Ascending aorta (tissue), 2 donors: ENCODE measurements around the gene MED27. TPM values are rescaled to one million over a fixed set of nuclear protein-coding genes. Genes with fewer than 3 reads are reported as not detected.
"Not testable (repeated sequence)": the region's sequence is repeated elsewhere in the genome, so short reads cannot be mapped to it uniquely, and the experiment has no call there.

Source experiments
- DNase-seq, 2 donors: peaks; one replicate each; pipeline ENCODE4 v3.0.0-alpha.2; 2019; ENCODE audit warnings: low spot score in 2 of 2
- H3K27ac ChIP-seq, 2 donors: fragments of 200-600 bp; sonication (generic); one replicate each; pipeline ENCODE4 v1.5.1; 2016 to 2017; ENCODE audit warnings: mild to moderate bottlenecking in 1 of 2
- H3K27me3 ChIP-seq: fragments of 200-600 bp; sonication (generic); one replicate; pipeline ENCODE4 v1.5.1; 2017
- H3K36me3 ChIP-seq, 2 donors: fragments of 200-600 bp; sonication (generic); one replicate each; pipeline ENCODE4 v1.5.1; 2016
- H3K4me1 ChIP-seq, 2 donors: fragments of 200-600 bp; sonication (generic); one replicate each; pipeline ENCODE4 v1.5.1; 2016 to 2017; ENCODE audit warnings: mild to moderate bottlenecking in 1 of 2
- H3K4me3 ChIP-seq, 2 donors: fragments of 200-600 bp; sonication (generic); one replicate each; pipeline ENCODE4 v1.5.1; 2016 to 2017; ENCODE audit warnings: mild to moderate bottlenecking in 1 of 2
- H3K9me3 ChIP-seq, 2 donors: fragments of 200-600 bp; sonication (generic); one replicate each; pipeline ENCODE4 v1.5.1; 2016
- CTCF ChIP-seq, 3 experiments: fragments of 200-600 bp in 2 of 3; fragments of 450-650 bp in 1 of 3; sonication (generic) in 2 of 3; IDR thresholded peaks; one replicate each; pipeline ENCODE4 v1.5.1; 2016 to 2019; ENCODE audit warnings: antibody characterized with exemption in 3 of 3, mild to moderate bottlenecking in 1 of 3, moderate library complexity in 1 of 3
- intact Hi-C: fragments of 100-400 bp; cut with DNase I; formaldehyde crosslinking; loops from one replicate; pipeline ENCODE4 v1.15.1; 2023
- total RNA-seq: library from RNA; depleted of rRNA; stranded (reverse); fragments of >200 nt; gene quantifications from one replicate; pipeline ENCODE4 v1.1.0, GENCODE V29; 2016

MED27 gene
- total RNA-seq, 1 donor from 2014 or later: 19.4 TPM

GRCh38 chr9:132066057-132066456 lies 13.6 kb downstream of the MED27 start:
- H3K36me3 ChIP-seq: peaks cover 0 to 19% of the 10 kb centered on the region in 2 donors
- no peaks in the 10 kb centered on the region for H3K27me3 ChIP-seq
- intact Hi-C loops: no loop called here
- no peak overlapping the region for H3K27ac ChIP-seq
- no peak overlapping the region for H3K4me3 ChIP-seq
- peaks cover 0 to 14% of the 10 kb centered on the region in 2 donors for H3K4me1 ChIP-seq
- DNase-seq: no peak
- TF ChIP-seq CTCF (IDR thresholded peaks at IDR 0.05): no peak
- no peaks in the 10 kb centered on the region for H3K9me3 ChIP-seq

- DNase-seq: no peak
Measured at GRCh38 chr9:132063281-132063680, 16.4 kb downstream of the MED27 start.

GRCh38 chr9:132062806-132063205 lies 16.9 kb downstream of the MED27 start:
- TF ChIP-seq CTCF (IDR thresholded peaks at IDR 0.05): no peak
- intact Hi-C loops: no loop called here
- Histone ChIP-seq H3K27ac (no peak overlapping the region), H3K4me3 (no peak overlapping the region), H3K9me3 (no peaks in the 10 kb centered on the region), H3K27me3 (no peaks in the 10 kb centered on the region), H3K36me3 (peaks cover 0 to 23% of the 10 kb centered on the region in 2 donors), H3K4me1 (peaks cover 0 to 2% of the 10 kb centered on the region in 2 donors)
- no peak for DNase-seq

More at GRCh38 chr9:132063281-132063680, 16.4 kb downstream of the MED27 start:
- no peak overlapping the region for H3K4me3 ChIP-seq
- peaks cover 0 to 2% of the 10 kb centered on the region in 2 donors for H3K4me1 ChIP-seq
- H3K27ac ChIP-seq: no peak overlapping the region
- H3K9me3 ChIP-seq: no peaks in the 10 kb centered on the region
- peaks cover 0 to 21% of the 10 kb centered on the region in 2 donors for H3K36me3 ChIP-seq
- no peaks in the 10 kb centered on the region for H3K27me3 ChIP-seq
- no peak for TF ChIP-seq CTCF (IDR thresholded peaks at IDR 0.05)
- intact Hi-C loops: no loop called here

- no peak for TF ChIP-seq CTCF (IDR thresholded peaks at IDR 0.05)
- Histone ChIP-seq H3K36me3 (peaks cover 0 to 23% of the 10 kb centered on the region in 2 donors), H3K27ac (no peak overlapping the region), H3K27me3 (no peaks in the 10 kb centered on the region), H3K9me3 (no peaks in the 10 kb centered on the region), H3K4me3 (no peak overlapping the region), H3K4me1 (peaks cover 0 to 2% of the 10 kb centered on the region in 2 donors)
- intact Hi-C loops: no loop called here
- DNase-seq: no peak
Measured at GRCh38 chr9:132061526-132061925, 18.1 kb downstream of the MED27 start.

GRCh38 chr9:132059361-132059760 lies 20.3 kb downstream of the MED27 start:
- H3K27me3 ChIP-seq: no peaks in the 10 kb centered on the region
- H3K4me1 ChIP-seq: no peaks in the 10 kb centered on the region
- H3K27ac ChIP-seq: no peak overlapping the region
- DNase-seq: no peak
- no peak overlapping the region for H3K4me3 ChIP-seq
- intact Hi-C loops: no loop called here
- H3K9me3 ChIP-seq: no peaks in the 10 kb centered on the region
- peaks cover 0 to 15% of the 10 kb centered on the region in 2 donors for H3K36me3 ChIP-seq
- TF ChIP-seq CTCF (IDR thresholded peaks at IDR 0.05): no peak

GRCh38 chr9:132058226-132058625 lies 21.4 kb downstream of the MED27 start:
- peaks cover 0 to 15% of the 10 kb centered on the region in 2 donors for H3K36me3 ChIP-seq
- H3K4me3 ChIP-seq, H3K27me3 ChIP-seq, DNase-seq, H3K9me3 ChIP-seq, H3K27ac ChIP-seq, intact Hi-C loops, H3K4me1 ChIP-seq: not testable (repeated sequence)
